Upper lobe of left lung (tissue), 6 donors: ENCODE results near the gene KLHL29. TPM values are rescaled to one million over a fixed set of nuclear protein-coding genes. Genes with fewer than 3 reads are reported as not detected.

ENCODE experiments used
- ATAC-seq, 2 donors: fragments of 200-7000 bp; cut with Tn5 transposase; one replicate each; pipeline ENCODE4 v1.9.1; 2022; ENCODE audit warnings: mild to moderate bottlenecking in 2 of 2, moderate library complexity in 2 of 2; ENCODE audit not compliant: low FRiP score in 2 of 2
- DNase-seq, 2 donors: peaks; one replicate each; pipeline ENCODE4 v3.0.0-alpha.2; 2019 to 2020
- H3K27ac ChIP-seq, 4 donors: fragments of 200-600 bp; sonication (generic); one replicate each; pipeline ENCODE4 v1.5.1; 2016 to 2019
- H3K27me3 ChIP-seq, 4 donors: fragments of 200-600 bp; sonication (generic); one replicate each; pipeline ENCODE4 v1.5.1; 2017 to 2019
- H3K36me3 ChIP-seq, 4 donors: fragments of 200-600 bp; sonication (generic); one replicate each; pipeline ENCODE4 v1.5.1; 2016 to 2019
- H3K4me1 ChIP-seq, 4 donors: fragments of 200-600 bp; sonication (generic); one replicate each; pipeline ENCODE4 v1.5.1; 2018 to 2019
- H3K4me3 ChIP-seq, 4 donors: fragments of 200-600 bp; sonication (generic); one replicate each; pipeline ENCODE4 v1.5.1; 2017 to 2019; ENCODE audit warnings: mild to moderate bottlenecking in 2 of 4, moderate library complexity in 1 of 4
- H3K9me3 ChIP-seq, 4 donors: fragments of 200-600 bp; sonication (generic); one replicate each; pipeline ENCODE4 v1.5.1; 2018 to 2019
- EP300 ChIP-seq, 4 donors: sonication (generic); formaldehyde crosslinking; IDR thresholded peaks; one replicate each; pipeline ENCODE4 v1.5.1; 2017; ENCODE audit warnings: antibody characterized with exemption in 4 of 4, control low read depth in 2 of 4
- POLR2A ChIP-seq, 4 donors: fragments of 450-650 bp; IDR thresholded peaks; one replicate each; pipeline ENCODE4 v1.5.1; 2016 to 2017; ENCODE audit warnings: antibody characterized with exemption in 4 of 4, mild to moderate bottlenecking in 2 of 4
- POLR2AphosphoS5 ChIP-seq, 2 donors: sonication (generic); formaldehyde crosslinking; IDR thresholded peaks; one replicate each; pipeline ENCODE4 v1.5.1; 2017; ENCODE audit warnings: antibody characterized with exemption in 2 of 2
- WGBS, 2 donors: methylation state at CpG; one replicate each; pipeline ENCODE4 v1.1.5; 2017 to 2018; 5-methylcytosine and 5-hydroxymethylcytosine counted together
- total RNA-seq, 6 donors: library from RNA; depleted of rRNA in 4 of 6; stranded (reverse); fragments of >200 nt in 4 of 6; gene quantifications; one replicate each; pipeline versions ENCODE4 v1.1.0 to v1.2.1, GENCODE V29; 2016 to 2021
- TF ChIP-seq, protein P1 (sequence below), 6 experiments: fragments of 450-650 bp in 4 of 6; fragments of 200-600 bp in 2 of 6; sonication (generic) in 2 of 6; IDR thresholded peaks; one replicate each; pipeline ENCODE4 v1.5.1; 2016 to 2019; ENCODE audit warnings: antibody characterized with exemption in 6 of 6
- donor health status: DM: no; HTN: no; CAD: no; lungs with moderate emphysema.
- donor health status: DM: no; HTN: yes; CAD: no; lungs with severe emphysema.

KLHL29 gene
- total RNA-seq, 6 donors from 2014 or later, result 8.6 to 34.4 (median 18.2) TPM

- H3K4me3 ChIP-seq, result no peak overlapping the region
- peak in 1 of 2 donors; percentile 71 for DNase-seq
- no peaks in the 10 kb centered on the region for H3K27me3 ChIP-seq
- no peaks in the 10 kb centered on the region for H3K9me3 ChIP-seq
- TF ChIP-seq EP300 (IDR thresholded peaks at IDR 0.05), result no peak
- TF ChIP-seq, protein P1, sequence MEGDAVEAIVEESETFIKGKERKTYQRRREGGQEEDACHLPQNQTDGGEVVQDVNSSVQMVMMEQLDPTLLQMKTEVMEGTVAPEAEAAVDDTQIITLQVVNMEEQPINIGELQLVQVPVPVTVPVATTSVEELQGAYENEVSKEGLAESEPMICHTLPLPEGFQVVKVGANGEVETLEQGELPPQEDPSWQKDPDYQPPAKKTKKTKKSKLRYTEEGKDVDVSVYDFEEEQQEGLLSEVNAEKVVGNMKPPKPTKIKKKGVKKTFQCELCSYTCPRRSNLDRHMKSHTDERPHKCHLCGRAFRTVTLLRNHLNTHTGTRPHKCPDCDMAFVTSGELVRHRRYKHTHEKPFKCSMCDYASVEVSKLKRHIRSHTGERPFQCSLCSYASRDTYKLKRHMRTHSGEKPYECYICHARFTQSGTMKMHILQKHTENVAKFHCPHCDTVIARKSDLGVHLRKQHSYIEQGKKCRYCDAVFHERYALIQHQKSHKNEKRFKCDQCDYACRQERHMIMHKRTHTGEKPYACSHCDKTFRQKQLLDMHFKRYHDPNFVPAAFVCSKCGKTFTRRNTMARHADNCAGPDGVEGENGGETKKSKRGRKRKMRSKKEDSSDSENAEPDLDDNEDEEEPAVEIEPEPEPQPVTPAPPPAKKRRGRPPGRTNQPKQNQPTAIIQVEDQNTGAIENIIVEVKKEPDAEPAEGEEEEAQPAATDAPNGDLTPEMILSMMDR (IDR thresholded peaks at IDR 0.05), result no peak
- no peak for TF ChIP-seq POLR2A (IDR thresholded peaks at IDR 0.05)
- no peak for TF ChIP-seq POLR2AphosphoS5 (IDR thresholded peaks at IDR 0.05)
- H3K36me3 ChIP-seq, result no peaks in the 10 kb centered on the region
- 52 to 73% methylated on average over 6 of the region's 6 CpGs for WGBS, 2 donors
- peak; percentile 28 to 81 for ATAC-seq
- H3K27ac ChIP-seq, result no peak overlapping the region
- H3K4me1 ChIP-seq, result peaks cover 4 to 18% (median 7%) of the 10 kb centered on the region in 4 donors
Observed at GRCh38 chr2:23571085-23571484, 186.1 kb downstream of the KLHL29 start.

GRCh38 chr2:23571527-23572282, 186.7 kb downstream of the KLHL29 start:
- TF ChIP-seq POLR2AphosphoS5 (IDR thresholded peaks at IDR 0.05) (no peak), EP300 (IDR thresholded peaks at IDR 0.05) (no peak), POLR2A (IDR thresholded peaks at IDR 0.05) (no peak)
- TF ChIP-seq, protein P1 (IDR thresholded peaks at IDR 0.05), result no peak
- no peak for DNase-seq
- Histone ChIP-seq H3K9me3 (no peaks in the 10 kb centered on the region), H3K27me3 (no peaks in the 10 kb centered on the region), H3K4me3 (no peak overlapping the region), H3K36me3 (no peaks in the 10 kb centered on the region), H3K27ac (no peak overlapping the region), H3K4me1 (peaks cover 4 to 18% (median 7%) of the 10 kb centered on the region in 4 donors)
- no peak for ATAC-seq
- WGBS, 2 donors, result 77 to 84% methylated on average over 12 of the region's 12 CpGs

DNA sequence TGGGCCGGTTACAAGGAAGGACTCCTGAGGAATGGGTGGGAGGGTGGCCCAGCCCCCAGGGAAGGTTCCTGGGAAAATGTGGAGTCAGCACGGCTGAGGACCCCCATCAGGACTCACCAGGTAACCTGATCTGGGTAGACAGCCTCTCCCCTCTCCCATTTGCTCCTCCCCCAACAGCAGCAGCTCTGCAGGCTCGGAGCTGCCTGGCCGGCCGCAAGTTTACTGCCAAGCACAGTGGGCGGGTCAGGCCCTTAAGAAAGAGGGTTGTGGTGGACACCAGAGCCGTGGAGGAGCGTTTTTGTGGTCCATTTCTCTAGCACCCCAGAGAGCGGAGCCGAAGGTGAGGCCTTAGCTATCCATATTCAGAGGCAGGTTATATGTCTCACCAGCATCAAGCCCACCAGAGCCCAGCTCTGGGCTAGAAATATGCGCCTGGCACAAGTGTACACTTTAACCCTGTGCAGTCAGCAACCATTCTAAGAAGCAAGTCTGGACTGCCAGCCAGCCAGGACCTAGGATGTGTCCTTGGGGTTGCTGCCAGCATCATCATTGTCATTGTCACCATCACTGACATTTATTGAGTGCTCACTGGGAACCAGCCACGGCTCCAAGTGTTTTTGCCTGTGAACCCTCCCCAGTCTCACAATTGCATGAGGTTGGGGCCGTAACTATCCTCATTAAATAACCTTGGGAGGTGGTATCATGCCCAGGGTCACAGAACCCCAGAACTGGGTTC, 190.1 kb downstream of the KLHL29 start:
- DNase-seq, result no peak
- H3K27ac ChIP-seq, result no peak overlapping the region

DNA sequence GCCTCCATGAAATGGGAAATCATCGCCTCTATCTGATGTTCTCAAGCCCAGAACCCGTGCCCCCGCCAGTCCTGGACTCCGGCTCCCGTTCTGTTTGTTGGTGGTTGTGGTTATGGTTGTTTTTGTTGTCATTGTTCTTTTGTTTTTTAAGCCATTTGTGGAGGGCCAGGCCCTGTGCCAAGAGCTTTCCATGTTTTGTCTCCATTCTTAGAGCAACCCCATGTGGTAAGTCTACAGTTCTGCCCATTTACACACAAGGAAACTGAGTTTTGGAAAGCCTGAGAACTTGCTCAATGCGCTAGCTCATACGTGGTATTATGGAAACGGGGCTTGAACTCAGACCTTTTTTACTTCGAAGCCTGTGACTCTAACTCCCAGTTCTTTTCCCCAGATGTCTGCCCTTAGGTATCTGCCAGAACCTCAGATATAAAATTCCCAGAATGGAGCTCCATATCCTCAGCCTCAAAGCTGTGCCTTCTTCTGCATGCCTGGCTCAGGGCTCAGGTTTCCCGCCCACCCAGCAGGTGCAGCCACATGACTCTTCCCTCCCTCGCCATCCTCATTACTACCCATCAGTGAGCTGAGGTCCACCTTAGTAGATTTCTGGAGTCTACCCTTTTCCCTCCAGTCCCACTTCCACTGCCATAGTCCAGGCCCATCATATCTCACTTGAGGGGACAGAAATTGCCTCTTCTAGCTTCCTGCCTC, 194.1 kb downstream of the KLHL29 start:
- Histone ChIP-seq H3K27ac (no peak overlapping the region), H3K36me3 (no peaks in the 10 kb centered on the region), H3K4me3 (no peak overlapping the region), H3K4me1 (no peaks in the 10 kb centered on the region), H3K9me3 (no peaks in the 10 kb centered on the region), H3K27me3 (no peaks in the 10 kb centered on the region)
- WGBS, 2 donors, result 74 to 93% methylated on average over 11 of the region's 11 CpGs
- no peak for DNase-seq
- no peak for TF ChIP-seq POLR2AphosphoS5 (IDR thresholded peaks at IDR 0.05)
- TF ChIP-seq, protein P1 (IDR thresholded peaks at IDR 0.05), result no peak
- TF ChIP-seq POLR2A (IDR thresholded peaks at IDR 0.05), result no peak
- TF ChIP-seq EP300 (IDR thresholded peaks at IDR 0.05), result no peak
- ATAC-seq, result no peak

More for the DNA sequence above, 190.1 kb downstream of the KLHL29 start:
- Histone ChIP-seq H3K4me1 (no peaks in the 10 kb centered on the region), H3K9me3 (no peaks in the 10 kb centered on the region), H3K4me3 (no peak overlapping the region), H3K36me3 (no peaks in the 10 kb centered on the region), H3K27me3 (no peaks in the 10 kb centered on the region)
- ATAC-seq, result no peak
- WGBS, 2 donors, result 64 to 87% methylated on average over 6 to 13 of the region's 13 CpGs
- no peak for TF ChIP-seq POLR2AphosphoS5 (IDR thresholded peaks at IDR 0.05)
- TF ChIP-seq EP300 (IDR thresholded peaks at IDR 0.05), result no peak
- TF ChIP-seq, protein P1 (IDR thresholded peaks at IDR 0.05), result no peak
- no peak for TF ChIP-seq POLR2A (IDR thresholded peaks at IDR 0.05)
